ENCODE results near the gene SCFD2. TPM values are rescaled to one million over a fixed set of nuclear protein-coding genes. Genes with fewer than 3 reads are reported as not detected.

The SCFD2 gene
- total RNA-seq, 1 donor from 2014 or later = 18.6 TPM

DNA sequence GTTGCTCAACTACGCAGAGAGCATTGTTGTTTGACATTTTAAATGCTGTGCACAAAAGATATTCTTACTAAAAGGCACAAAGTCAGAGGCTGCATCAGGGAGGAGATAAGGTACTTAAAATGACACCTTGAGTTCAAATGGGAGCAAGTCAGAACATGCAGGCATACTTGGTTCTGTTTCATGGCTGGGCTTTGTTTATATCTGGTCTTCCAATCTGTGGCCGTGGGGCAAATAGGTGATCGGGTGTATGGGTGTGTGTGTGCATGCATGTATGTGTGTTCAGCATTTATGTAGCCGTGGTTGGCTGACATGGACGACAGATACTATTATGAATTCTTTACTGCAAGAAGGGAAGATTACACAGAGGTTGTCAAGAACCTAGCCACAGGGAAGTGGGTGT is 397.6 kb downstream of the SCFD2 start:
- no peak for DNase-seq (ENCODE audit: low read depth, low spot score)
- TF ChIP-seq, protein P1, sequence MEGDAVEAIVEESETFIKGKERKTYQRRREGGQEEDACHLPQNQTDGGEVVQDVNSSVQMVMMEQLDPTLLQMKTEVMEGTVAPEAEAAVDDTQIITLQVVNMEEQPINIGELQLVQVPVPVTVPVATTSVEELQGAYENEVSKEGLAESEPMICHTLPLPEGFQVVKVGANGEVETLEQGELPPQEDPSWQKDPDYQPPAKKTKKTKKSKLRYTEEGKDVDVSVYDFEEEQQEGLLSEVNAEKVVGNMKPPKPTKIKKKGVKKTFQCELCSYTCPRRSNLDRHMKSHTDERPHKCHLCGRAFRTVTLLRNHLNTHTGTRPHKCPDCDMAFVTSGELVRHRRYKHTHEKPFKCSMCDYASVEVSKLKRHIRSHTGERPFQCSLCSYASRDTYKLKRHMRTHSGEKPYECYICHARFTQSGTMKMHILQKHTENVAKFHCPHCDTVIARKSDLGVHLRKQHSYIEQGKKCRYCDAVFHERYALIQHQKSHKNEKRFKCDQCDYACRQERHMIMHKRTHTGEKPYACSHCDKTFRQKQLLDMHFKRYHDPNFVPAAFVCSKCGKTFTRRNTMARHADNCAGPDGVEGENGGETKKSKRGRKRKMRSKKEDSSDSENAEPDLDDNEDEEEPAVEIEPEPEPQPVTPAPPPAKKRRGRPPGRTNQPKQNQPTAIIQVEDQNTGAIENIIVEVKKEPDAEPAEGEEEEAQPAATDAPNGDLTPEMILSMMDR (conservative IDR thresholded peaks at IDR 0.05) = no peak
- no peaks in the 10 kb centered on the region for H3K4me1 Mint-ChIP-seq
- peaks cover 9% of the 10 kb centered on the region for H3K9me3 Mint-ChIP-seq
- no peak overlapping the region for H3K4me3 Mint-ChIP-seq
- H3K27me3 Mint-ChIP-seq (ENCODE audit: low read depth) = no peaks in the 10 kb centered on the region
- peaks cover 14% of the 10 kb centered on the region for H3K36me3 Mint-ChIP-seq (ENCODE audit: low read depth)
- no peak overlapping the region for H3K27ac Mint-ChIP-seq (ENCODE audit: unreplicated experiment)

DNA sequence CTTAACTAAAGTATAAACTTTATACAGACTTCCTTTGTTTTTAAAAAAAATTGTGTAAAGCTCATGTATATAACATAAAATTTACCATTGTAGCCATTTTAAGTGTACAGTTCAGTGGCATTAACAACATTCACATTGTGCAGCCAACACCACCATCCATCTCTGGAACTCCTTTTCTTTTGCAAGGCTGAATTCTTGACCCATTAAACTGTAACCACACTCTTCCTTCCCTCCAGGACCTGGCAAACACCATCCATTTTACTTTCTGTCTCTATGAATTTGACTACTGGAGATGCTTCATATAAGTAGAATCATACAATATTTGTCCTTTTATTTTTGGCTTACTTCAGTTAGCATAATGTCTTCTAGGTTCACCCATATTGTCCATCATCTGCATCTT is 399.1 kb downstream of the SCFD2 start:
- Mint-ChIP-seq H3K4me3 (no peak overlapping the region), H3K36me3 (ENCODE audit: low read depth) (peaks cover 14% of the 10 kb centered on the region), H3K27me3 (ENCODE audit: low read depth) (no peaks in the 10 kb centered on the region), H3K27ac (ENCODE audit: unreplicated experiment) (no peak overlapping the region), H3K4me1 (no peaks in the 10 kb centered on the region), H3K9me3 (peaks cover 9% of the 10 kb centered on the region)
- TF ChIP-seq, protein P1 (conservative IDR thresholded peaks at IDR 0.05) = no peak
- no peak for DNase-seq (ENCODE audit: low read depth, low spot score)

DNA sequence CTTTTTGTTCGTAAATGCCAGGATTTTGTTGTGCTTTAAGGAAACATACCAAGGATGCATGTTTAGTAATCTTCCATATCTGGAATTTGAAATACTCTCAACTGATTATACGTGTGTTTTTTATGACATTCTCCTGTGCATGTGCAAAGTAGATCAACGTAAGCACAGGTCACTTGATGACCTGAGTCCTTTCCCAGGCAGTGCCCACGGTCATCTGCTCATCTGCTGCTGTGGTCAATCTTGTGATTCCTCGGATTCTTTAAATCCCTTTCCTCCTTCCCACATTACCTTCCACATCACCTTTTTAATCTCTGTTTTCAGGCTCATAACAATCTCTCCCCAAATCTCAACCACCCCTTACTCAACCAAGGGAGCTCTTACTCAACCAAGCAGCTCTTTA is 399.7 kb downstream of the SCFD2 start:
- no peaks in the 10 kb centered on the region for H3K27me3 Mint-ChIP-seq (ENCODE audit: low read depth)
- no peak overlapping the region for H3K4me3 Mint-ChIP-seq
- DNase-seq (ENCODE audit: low read depth, low spot score) = no peak
- H3K36me3 Mint-ChIP-seq (ENCODE audit: low read depth) = peaks cover 11% of the 10 kb centered on the region
- no peak overlapping the region for H3K27ac Mint-ChIP-seq (ENCODE audit: unreplicated experiment)
- H3K9me3 Mint-ChIP-seq = peaks cover 8% of the 10 kb centered on the region
- TF ChIP-seq, protein P1 (conservative IDR thresholded peaks at IDR 0.05) = no peak
- H3K4me1 Mint-ChIP-seq = no peaks in the 10 kb centered on the region

DNA sequence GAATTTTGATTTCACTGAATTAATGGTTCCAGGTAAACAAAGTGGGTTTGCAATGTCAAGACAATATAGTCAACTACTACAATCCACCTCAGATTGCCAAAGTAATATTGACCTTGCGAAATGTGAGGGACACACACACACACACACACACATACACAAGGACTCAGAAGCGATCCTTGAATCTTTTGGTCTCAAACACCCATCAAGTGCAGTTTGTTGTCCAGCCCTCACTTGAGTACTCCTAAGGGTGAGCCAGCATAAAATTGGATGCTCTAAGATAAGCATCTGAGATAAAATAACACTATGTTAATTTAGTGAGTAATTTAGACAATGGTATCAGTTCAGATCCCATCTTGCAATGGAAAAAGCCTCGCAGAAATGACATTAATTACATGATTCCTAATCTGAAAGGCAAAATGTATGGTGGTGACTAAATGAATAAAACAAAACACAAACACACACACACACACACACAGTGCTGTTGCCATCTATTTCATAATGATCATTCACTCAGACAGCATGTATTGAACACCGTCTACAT is 401.2 kb downstream of the SCFD2 start:
- Mint-ChIP-seq H3K27me3 (ENCODE audit: low read depth) (no peaks in the 10 kb centered on the region), H3K9me3 (peaks cover 6% of the 10 kb centered on the region), H3K4me3 (no peak overlapping the region), H3K36me3 (ENCODE audit: low read depth) (peaks cover 3% of the 10 kb centered on the region), H3K4me1 (peaks cover under 1% of the 10 kb centered on the region), H3K27ac (ENCODE audit: unreplicated experiment) (no peak overlapping the region)
- TF ChIP-seq, protein P1 (conservative IDR thresholded peaks at IDR 0.05) = no peak
- DNase-seq (ENCODE audit: low read depth, low spot score) = no peak

DNA sequence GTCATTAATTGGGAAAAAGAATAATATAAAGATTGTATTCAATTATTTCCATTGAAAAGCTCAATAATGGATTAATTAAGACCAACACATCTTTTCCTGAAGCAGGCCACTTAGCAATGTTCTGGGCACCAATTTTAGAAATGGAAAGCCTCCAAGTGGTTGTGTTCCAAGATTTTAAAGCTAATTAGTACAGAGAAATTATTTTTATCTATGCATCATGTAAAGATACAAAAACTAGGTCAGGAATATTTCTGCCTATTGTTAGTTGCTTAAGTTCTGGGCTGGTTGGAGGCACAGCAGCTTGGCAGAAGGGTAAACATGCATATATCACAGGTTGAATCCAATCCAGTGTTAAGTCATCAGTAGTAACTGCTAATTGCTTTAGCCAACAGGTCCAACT is 401.9 kb downstream of the SCFD2 start:
- TF ChIP-seq, protein P1 (conservative IDR thresholded peaks at IDR 0.05) = no peak
- no peak for DNase-seq (ENCODE audit: low read depth, low spot score)
- peaks cover under 1% of the 10 kb centered on the region for H3K9me3 Mint-ChIP-seq
- H3K27ac Mint-ChIP-seq (ENCODE audit: unreplicated experiment) = no peak overlapping the region
- peaks cover 7% of the 10 kb centered on the region for H3K4me1 Mint-ChIP-seq
- H3K27me3 Mint-ChIP-seq (ENCODE audit: low read depth) = no peaks in the 10 kb centered on the region
- H3K4me3 Mint-ChIP-seq = no peak overlapping the region
- H3K36me3 Mint-ChIP-seq (ENCODE audit: low read depth) = no peaks in the 10 kb centered on the region
